ENCODE data around the gene ABCC10. TPM values are rescaled to one million over a fixed set of nuclear protein-coding genes. Genes with fewer than 3 reads are reported as not detected.
"Not testable (repeated sequence)": the region's sequence is repeated elsewhere in the genome, so short reads cannot be mapped to it uniquely, and the experiment has no call there.

The ABCC10 gene
- total RNA-seq, 1 donor from 2014 or later = 45.6 TPM

GRCh38 chr6:43393602-43394001, 33.7 kb upstream of the ABCC10 start:
- Mint-ChIP-seq H3K4me1 (ENCODE audit: low read depth) (peaks cover 13% of the 10 kb centered on the region), H3K36me3 (ENCODE audit: low read depth) (no peaks in the 10 kb centered on the region), H3K9me3 (no peaks in the 10 kb centered on the region), H3K27ac (no peak overlapping the region), H3K4me3 (ENCODE audit: low read depth) (no peak overlapping the region), H3K27me3 (ENCODE audit: low read depth) (peaks cover 58% of the 10 kb centered on the region)
- DNase-seq (ENCODE audit: low spot score) = no peak
- intact Hi-C loops (cut with micrococcal nuclease) = no loop called here

GRCh38 chr6:43394982-43395381, 32.4 kb upstream of the ABCC10 start:
- intact Hi-C loops (cut with micrococcal nuclease) = loop anchor here (5.0 kb wide), 1 partner anchor 133 kb away; no protein-coding TSS in a partner anchor
- no peaks in the 10 kb centered on the region for H3K36me3 Mint-ChIP-seq (ENCODE audit: low read depth)
- DNase-seq (ENCODE audit: low spot score) = no peak
- H3K4me3 Mint-ChIP-seq (ENCODE audit: low read depth) = no peak overlapping the region
- H3K9me3 Mint-ChIP-seq = no peaks in the 10 kb centered on the region
- H3K4me1 Mint-ChIP-seq (ENCODE audit: low read depth) = peaks cover 13% of the 10 kb centered on the region
- H3K27me3 Mint-ChIP-seq (ENCODE audit: low read depth) = peaks cover 49% of the 10 kb centered on the region
- no peak overlapping the region for H3K27ac Mint-ChIP-seq

- no peak overlapping the region for H3K27ac Mint-ChIP-seq
- no peaks in the 10 kb centered on the region for H3K9me3 Mint-ChIP-seq
- DNase-seq (ENCODE audit: low spot score) = no peak
- no peaks in the 10 kb centered on the region for H3K36me3 Mint-ChIP-seq (ENCODE audit: low read depth)
- H3K4me3 Mint-ChIP-seq (ENCODE audit: low read depth) = no peak overlapping the region
- H3K27me3 Mint-ChIP-seq (ENCODE audit: low read depth) = peaks cover 44% of the 10 kb centered on the region
- peaks cover 14% of the 10 kb centered on the region for H3K4me1 Mint-ChIP-seq (ENCODE audit: low read depth)
- intact Hi-C loops (cut with micrococcal nuclease) = loop anchor here (5.0 kb wide), 1 partner anchor 133 kb away; no protein-coding TSS in a partner anchor
These were observed 31.6 kb upstream of the ABCC10 start for GRCh38 chr6:43395776-43396175.

GRCh38 chr6:43396408-43397149, 30.8 kb upstream of the ABCC10 start:
- H3K36me3 Mint-ChIP-seq (ENCODE audit: low read depth) = no peaks in the 10 kb centered on the region
- DNase-seq (ENCODE audit: low spot score) = no peak
- peaks cover 37% of the 10 kb centered on the region for H3K27me3 Mint-ChIP-seq (ENCODE audit: low read depth)
- H3K9me3 Mint-ChIP-seq = no peaks in the 10 kb centered on the region
- peaks cover 8% of the 10 kb centered on the region for H3K4me1 Mint-ChIP-seq (ENCODE audit: low read depth)
- intact Hi-C loops (cut with micrococcal nuclease) = loop anchor here (5.0 kb wide), 1 partner anchor 134 kb away; no protein-coding TSS in a partner anchor
- no peak overlapping the region for H3K4me3 Mint-ChIP-seq (ENCODE audit: low read depth)
- no peak overlapping the region for H3K27ac Mint-ChIP-seq

GRCh38 chr6:43399932-43400487, 27.3 kb upstream of the ABCC10 start:
- Mint-ChIP-seq H3K9me3 (no peaks in the 10 kb centered on the region), H3K36me3 (ENCODE audit: low read depth) (no peaks in the 10 kb centered on the region), H3K4me1 (ENCODE audit: low read depth) (peaks cover 2% of the 10 kb centered on the region), H3K4me3 (ENCODE audit: low read depth) (no peak overlapping the region), H3K27ac (no peak overlapping the region), H3K27me3 (ENCODE audit: low read depth) (peaks cover 29% of the 10 kb centered on the region)
- no peak for DNase-seq (ENCODE audit: low spot score)
- intact Hi-C loops (cut with micrococcal nuclease) = loop anchor here (5.0 kb wide), 1 partner anchor 138 kb away; no protein-coding TSS in a partner anchor

GRCh38 chr6:43401730-43402129, 25.6 kb upstream of the ABCC10 start:
- H3K9me3 Mint-ChIP-seq = no peaks in the 10 kb centered on the region
- intact Hi-C loops (cut with micrococcal nuclease) = no loop called here
- no peaks in the 10 kb centered on the region for H3K36me3 Mint-ChIP-seq (ENCODE audit: low read depth)
- peaks cover 2% of the 10 kb centered on the region for H3K4me1 Mint-ChIP-seq (ENCODE audit: low read depth)
- peaks cover 36% of the 10 kb centered on the region for H3K27me3 Mint-ChIP-seq (ENCODE audit: low read depth)
- no peak for DNase-seq (ENCODE audit: low spot score)
- H3K27ac Mint-ChIP-seq = no peak overlapping the region
- H3K4me3 Mint-ChIP-seq (ENCODE audit: low read depth) = no peak overlapping the region

- intact Hi-C loops (cut with micrococcal nuclease) = no loop called here
- Mint-ChIP-seq H3K4me3 (ENCODE audit: low read depth) (no peak overlapping the region), H3K4me1 (ENCODE audit: low read depth) (peaks cover 2% of the 10 kb centered on the region), H3K9me3 (no peaks in the 10 kb centered on the region), H3K27me3 (ENCODE audit: low read depth) (peaks cover 40% of the 10 kb centered on the region), H3K27ac (no peak overlapping the region), H3K36me3 (ENCODE audit: low read depth) (no peaks in the 10 kb centered on the region)
- DNase-seq (ENCODE audit: low spot score) = no peak
These were observed 24.5 kb upstream of the ABCC10 start for GRCh38 chr6:43402820-43403219.

GRCh38 chr6:43405354-43405753, 22.0 kb upstream of the ABCC10 start:
- DNase-seq (ENCODE audit: low spot score) = no peak
- intact Hi-C loops (cut with micrococcal nuclease) = no loop called here
- Mint-ChIP-seq H3K4me1 (ENCODE audit: low read depth) (no peaks in the 10 kb centered on the region), H3K27me3 (ENCODE audit: low read depth) (peaks cover 46% of the 10 kb centered on the region), H3K36me3 (ENCODE audit: low read depth) (no peaks in the 10 kb centered on the region), H3K9me3 (no peaks in the 10 kb centered on the region), H3K4me3 (ENCODE audit: low read depth) (no peak overlapping the region), H3K27ac (no peak overlapping the region)

GRCh38 chr6:43407296-43407695, 20.0 kb upstream of the ABCC10 start:
- Mint-ChIP-seq H3K4me1 (ENCODE audit: low read depth) (no peaks in the 10 kb centered on the region), H3K27me3 (ENCODE audit: low read depth) (peaks cover 45% of the 10 kb centered on the region), H3K27ac (no peak overlapping the region), H3K4me3 (ENCODE audit: low read depth) (no peak overlapping the region), H3K9me3 (peaks cover 3% of the 10 kb centered on the region), H3K36me3 (ENCODE audit: low read depth) (no peaks in the 10 kb centered on the region)
- intact Hi-C loops (cut with micrococcal nuclease) = no loop called here
- DNase-seq (ENCODE audit: low spot score) = no peak

- Mint-ChIP-seq H3K9me3 (peaks cover 3% of the 10 kb centered on the region), H3K4me3 (ENCODE audit: low read depth) (no peak overlapping the region), H3K36me3 (ENCODE audit: low read depth) (no peaks in the 10 kb centered on the region), H3K4me1 (ENCODE audit: low read depth) (no peaks in the 10 kb centered on the region), H3K27ac (no peak overlapping the region), H3K27me3 (ENCODE audit: low read depth) (peaks cover 40% of the 10 kb centered on the region)
- intact Hi-C loops (cut with micrococcal nuclease) = no loop called here
- no peak for DNase-seq (ENCODE audit: low spot score)
These were observed 19.1 kb upstream of the ABCC10 start for GRCh38 chr6:43408259-43408658.

GRCh38 chr6:43410776-43411175, 16.6 kb upstream of the ABCC10 start:
- H3K36me3 Mint-ChIP-seq (ENCODE audit: low read depth); intact Hi-C loops (cut with micrococcal nuclease); H3K9me3 Mint-ChIP-seq; DNase-seq (ENCODE audit: low spot score); H3K27ac Mint-ChIP-seq; H3K4me1 Mint-ChIP-seq (ENCODE audit: low read depth); H3K4me3 Mint-ChIP-seq (ENCODE audit: low read depth): not testable (repeated sequence)
- H3K27me3 Mint-ChIP-seq (ENCODE audit: low read depth) = peaks cover 20% of the 10 kb centered on the region

GRCh38 chr6:43412541-43412940, 14.8 kb upstream of the ABCC10 start:
- Mint-ChIP-seq H3K9me3 (peaks cover 3% of the 10 kb centered on the region), H3K27me3 (ENCODE audit: low read depth) (peaks cover 17% of the 10 kb centered on the region), H3K4me3 (ENCODE audit: low read depth) (no peak overlapping the region), H3K4me1 (ENCODE audit: low read depth) (no peaks in the 10 kb centered on the region), H3K27ac (no peak overlapping the region), H3K36me3 (ENCODE audit: low read depth) (no peaks in the 10 kb centered on the region)
- intact Hi-C loops (cut with micrococcal nuclease) = no loop called here
- no peak for DNase-seq (ENCODE audit: low spot score)

GRCh38 chr6:43413002-43413401, 14.3 kb upstream of the ABCC10 start:
- Mint-ChIP-seq H3K27ac (no peak overlapping the region), H3K4me3 (ENCODE audit: low read depth) (no peak overlapping the region), H3K27me3 (ENCODE audit: low read depth) (peaks cover 18% of the 10 kb centered on the region), H3K36me3 (ENCODE audit: low read depth) (no peaks in the 10 kb centered on the region), H3K9me3 (peaks cover 3% of the 10 kb centered on the region), H3K4me1 (ENCODE audit: low read depth) (no peaks in the 10 kb centered on the region)
- DNase-seq (ENCODE audit: low spot score) = no peak
- intact Hi-C loops (cut with micrococcal nuclease) = no loop called here

Data from activated T-helper 2 cell treated with anti-CD3 and anti-CD28 coated beads, Interferon-gamma antibody, Interleukin-2, Interleukin-4, amounts not matched to agents 10 μg/mL and 5 μg/mL and 100 μg/mL, durations not matched to agents 14 hours and 24 hours and 36 hours (primary cell).